GM12872 (cell line): ENCODE measurements around the gene ELP2.

Experiments used
- CTCF ChIP-seq: IDR thresholded peaks from 3 replicates; pipeline ENCODE4 v1.5.1; 2011; ENCODE audit warnings: low read depth, mild to moderate bottlenecking, low read length, moderate library complexity; ENCODE audit not compliant: insufficient read depth

ELP2 gene

GRCh38 chr18:36187826-36188721 lies 58.4 kb downstream of the ELP2 start:
- TF ChIP-seq CTCF: no peak

- 0 out of 3 replicates have a peak, but pooled peaks have one; percentile 10 for TF ChIP-seq CTCF
These were observed 59.2 kb downstream of the ELP2 start for GRCh38 chr18:36188916-36189315.

- TF ChIP-seq CTCF: no peak
These were observed 59.8 kb downstream of the ELP2 start for GRCh38 chr18:36189486-36189885.

GRCh38 chr18:36191286-36191685 lies 61.6 kb downstream of the ELP2 start:
- no peak for TF ChIP-seq CTCF

DNA sequence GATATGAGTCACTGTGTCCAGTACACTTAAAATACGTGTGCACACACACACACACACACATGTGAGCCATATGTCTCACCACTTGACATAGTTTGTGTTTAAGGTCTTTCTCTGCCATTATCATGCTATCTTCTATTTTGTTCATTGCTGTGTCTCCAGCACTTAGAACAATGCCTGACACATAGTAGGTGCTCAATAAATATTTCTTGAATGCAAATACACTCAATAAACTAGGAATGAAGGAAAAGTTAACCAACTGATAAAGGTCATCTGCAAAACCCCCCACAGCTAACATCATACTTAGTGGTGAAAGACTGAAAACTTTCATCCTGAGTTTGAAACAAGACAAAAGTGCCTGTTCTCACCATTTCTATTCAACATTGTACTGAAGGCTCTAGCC lies 62.0 kb downstream of the ELP2 start:
- no peak for TF ChIP-seq CTCF

GRCh38 chr18:36194600-36195315 lies 65.1 kb downstream of the ELP2 start:
- no peak for TF ChIP-seq CTCF

DNA sequence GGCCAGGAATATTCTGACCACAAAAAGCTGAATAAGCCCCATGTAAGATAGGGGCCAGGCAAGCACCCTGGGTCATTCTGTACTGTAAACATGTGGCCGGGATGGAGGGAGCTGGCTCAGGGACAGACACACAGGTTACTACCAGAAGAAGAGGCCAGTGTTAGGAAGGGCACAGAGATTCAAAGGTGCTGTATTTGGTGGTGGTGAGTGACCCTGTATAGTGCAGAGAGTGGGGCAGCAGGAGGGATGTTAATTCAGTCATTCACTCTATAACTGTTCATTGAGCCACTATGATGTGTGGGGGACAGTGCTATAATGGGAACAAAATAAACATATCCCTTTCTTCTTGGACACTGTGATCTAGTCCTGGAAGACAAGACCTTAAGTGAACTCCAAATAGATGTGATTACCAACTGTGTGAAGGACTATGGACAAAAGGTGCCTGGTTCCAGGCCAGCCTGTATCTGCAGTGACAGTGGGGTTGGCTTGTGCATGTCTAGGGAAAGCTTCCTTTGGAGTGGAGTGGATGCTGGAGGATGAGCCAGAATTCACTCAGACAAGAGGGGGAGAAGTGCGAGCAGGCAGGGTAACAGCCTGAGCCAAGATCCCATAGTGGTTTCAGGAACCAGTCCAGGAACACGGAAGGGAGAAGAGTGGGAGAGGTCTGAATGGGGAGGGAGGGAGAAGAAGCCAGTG lies 65.9 kb downstream of the ELP2 start:
- TF ChIP-seq CTCF: no peak
